GM19099 (cell line): ENCODE results near the gene GTF2I.

Experiments
- POLR2A ChIP-seq: IDR thresholded peaks from 3 replicates; pipeline ENCODE4 v1.6.1; 2011; ENCODE audit warnings: low read depth; ENCODE audit not compliant: insufficient read length; ENCODE audit errors: extremely low read depth

The GTF2I gene

GRCh38 chr7:74657692-74658177 is at the start of gene GTF2I:
GTF2I (plus strand) TSS chr7:74657718; CDS start chr7:74689129, 31,411 bp downstream.
- peak; percentile 4 for TF ChIP-seq POLR2A

GRCh38 chr7:74612015-74612829 is 45.3 kb upstream of the GTF2I start:
- no peak for TF ChIP-seq POLR2A

GRCh38 chr7:74615933-74616780 is 41.4 kb upstream of the GTF2I start:
- TF ChIP-seq POLR2A = no peak

GRCh38 chr7:74617180-74617744 is 40.3 kb upstream of the GTF2I start:
- TF ChIP-seq POLR2A = no peak

GRCh38 chr7:74619235-74619860 is 38.2 kb upstream of the GTF2I start:
- TF ChIP-seq POLR2A = no peak

GRCh38 chr7:74622228-74622749 is 35.2 kb upstream of the GTF2I start:
- TF ChIP-seq POLR2A = no peak

- TF ChIP-seq POLR2A = no peak
These were observed 34.4 kb upstream of the GTF2I start for GRCh38 chr7:74623135-74623534.

- TF ChIP-seq POLR2A = no peak
These were observed 32.1 kb upstream of the GTF2I start for GRCh38 chr7:74625446-74625845.

- TF ChIP-seq POLR2A = no peak
These were observed 29.7 kb upstream of the GTF2I start for GRCh38 chr7:74627661-74628411.

GRCh38 chr7:74632505-74632904 is 25.0 kb upstream of the GTF2I start:
- TF ChIP-seq POLR2A = no peak

GRCh38 chr7:74633451-74633921 is 24.0 kb upstream of the GTF2I start:
- TF ChIP-seq POLR2A = no peak

GRCh38 chr7:74637745-74638144 is 19.8 kb upstream of the GTF2I start:
- no peak for TF ChIP-seq POLR2A

GRCh38 chr7:74650055-74650454 is 7.5 kb upstream of the GTF2I start:
- TF ChIP-seq POLR2A = peak; percentile 55
